OCI-LY3 (cell line): Measurements from ENCODE around the gene ANO6.

Source experiments
- EZH2phosphoT487 ChIP-seq: fragments of 200-600 bp; shearing (Covaris generic); IDR thresholded peaks from 2 replicates; pipeline ENCODE4 v1.6.1; 2018; ENCODE audit warnings: antibody characterized with exemption, mixed run types, low read depth
- TF ChIP-seq, protein P1 (sequence below): fragments of 200-600, 300-600 bp; sonication (generic); IDR thresholded peaks from 2 replicates; pipeline ENCODE4 v1.5.1; 2014; ENCODE audit warnings: antibody characterized with exemption, low read length, low read depth

DNA sequence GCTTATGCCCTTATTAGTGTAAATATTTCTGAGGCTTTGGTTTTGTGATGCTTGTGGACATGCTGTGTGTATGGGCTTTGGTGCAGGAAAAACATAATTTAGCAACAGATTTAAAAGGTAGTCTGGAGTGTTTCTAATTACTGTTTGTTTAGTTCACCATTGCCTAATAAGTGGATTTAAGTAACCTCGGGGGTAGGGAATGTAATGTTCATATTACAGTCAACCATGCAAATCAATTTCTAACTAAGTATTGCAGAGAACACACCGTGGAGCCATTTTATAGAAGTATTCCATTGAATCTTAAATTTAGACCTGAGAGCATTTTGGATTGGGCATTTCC is 53.5 kb downstream of the ANO6 start:
- TF ChIP-seq, protein P1, sequence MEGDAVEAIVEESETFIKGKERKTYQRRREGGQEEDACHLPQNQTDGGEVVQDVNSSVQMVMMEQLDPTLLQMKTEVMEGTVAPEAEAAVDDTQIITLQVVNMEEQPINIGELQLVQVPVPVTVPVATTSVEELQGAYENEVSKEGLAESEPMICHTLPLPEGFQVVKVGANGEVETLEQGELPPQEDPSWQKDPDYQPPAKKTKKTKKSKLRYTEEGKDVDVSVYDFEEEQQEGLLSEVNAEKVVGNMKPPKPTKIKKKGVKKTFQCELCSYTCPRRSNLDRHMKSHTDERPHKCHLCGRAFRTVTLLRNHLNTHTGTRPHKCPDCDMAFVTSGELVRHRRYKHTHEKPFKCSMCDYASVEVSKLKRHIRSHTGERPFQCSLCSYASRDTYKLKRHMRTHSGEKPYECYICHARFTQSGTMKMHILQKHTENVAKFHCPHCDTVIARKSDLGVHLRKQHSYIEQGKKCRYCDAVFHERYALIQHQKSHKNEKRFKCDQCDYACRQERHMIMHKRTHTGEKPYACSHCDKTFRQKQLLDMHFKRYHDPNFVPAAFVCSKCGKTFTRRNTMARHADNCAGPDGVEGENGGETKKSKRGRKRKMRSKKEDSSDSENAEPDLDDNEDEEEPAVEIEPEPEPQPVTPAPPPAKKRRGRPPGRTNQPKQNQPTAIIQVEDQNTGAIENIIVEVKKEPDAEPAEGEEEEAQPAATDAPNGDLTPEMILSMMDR: no peak
- TF ChIP-seq EZH2phosphoT487: no peak
